Liver (tissue), 9 donors: ENCODE results near the gene ORAI2. TPM values are rescaled to one million over a fixed set of nuclear protein-coding genes. Genes with fewer than 3 reads are reported as not detected.
"Not testable (repeated sequence)": the region's sequence is repeated elsewhere in the genome, so short reads cannot be mapped to it uniquely, and the experiment has no call there.

Experiments
- DNase-seq: peaks from one replicate; pipeline ENCODE4 v3.0.0-alpha.2; 2017; ENCODE audit warnings: low spot score
- H3K27ac ChIP-seq, 2 donors: one replicate each; pipeline ENCODE4 v1.7.0; 2013; ENCODE audit warnings: inconsistent platforms in 2 of 2, low read length in 2 of 2, control low read depth in 1 of 2, low read depth in 1 of 2, mild to moderate bottlenecking in 1 of 2
- H3K27me3 ChIP-seq, 4 donors: one replicate each; pipeline versions ENCODE4 v1.6.1 to v1.7.0; 2013; ENCODE audit warnings: low read length in 3 of 4, inconsistent platforms in 1 of 4, mild to moderate bottlenecking in 1 of 4, moderate library complexity in 1 of 4; ENCODE audit not compliant: control insufficient read depth in 4 of 4, insufficient read depth in 4 of 4
- H3K36me3 ChIP-seq, 4 donors: one replicate each; pipeline versions ENCODE4 v1.6.1 to v1.7.0; 2013; ENCODE audit warnings: low read length in 3 of 4, mild to moderate bottlenecking in 3 of 4, low read depth in 1 of 4, moderate library complexity in 1 of 4; ENCODE audit not compliant: control insufficient read depth in 4 of 4, insufficient read depth in 3 of 4
- H3K4me1 ChIP-seq, 4 donors: one replicate each; pipeline versions ENCODE4 v1.6.1 to v1.7.0; 2013; ENCODE audit warnings: low read length in 3 of 4, mild to moderate bottlenecking in 3 of 4, moderate library complexity in 1 of 4; ENCODE audit not compliant: control insufficient read depth in 4 of 4, insufficient read depth in 4 of 4
- H3K4me3 ChIP-seq, 3 donors: one replicate each; pipeline versions ENCODE4 v1.6.1 to v1.7.0; 2013; ENCODE audit warnings: low read length in 3 of 3, control low read depth in 1 of 3, low read depth in 1 of 3, mild to moderate bottlenecking in 1 of 3
- H3K9ac ChIP-seq, 2 donors: one replicate each; pipeline ENCODE4 v1.7.0; 2013; ENCODE audit warnings: low read length in 2 of 2, mild to moderate bottlenecking in 2 of 2, moderate library complexity in 2 of 2, control low read depth in 1 of 2, low read depth in 1 of 2
- H3K9me3 ChIP-seq, 4 donors: one replicate each; pipeline versions ENCODE4 v1.6.1 to v1.7.0; 2013; ENCODE audit warnings: low read length in 3 of 4; ENCODE audit not compliant: control insufficient read depth in 4 of 4
- GABPA ChIP-seq, 2 donors: IDR thresholded peaks in 1 of 2; conservative IDR thresholded peaks in 1 of 2; 2 replicates each; pipeline ENCODE4 v1.6.1; 2016; ENCODE audit warnings: antibody characterized with exemption in 2 of 2, mild to moderate bottlenecking in 1 of 2, moderate library complexity in 1 of 2
- HNF4A ChIP-seq, 2 donors: conservative IDR thresholded peaks; 2 replicates each; pipeline ENCODE4 v1.6.1; 2016; ENCODE audit warnings: antibody characterized with exemption in 2 of 2, mild to moderate bottlenecking in 2 of 2
- RAD21 ChIP-seq, 2 donors: IDR thresholded peaks; 2 replicates each; pipeline ENCODE4 v1.6.1; 2016; ENCODE audit warnings: antibody characterized with exemption in 2 of 2, mild to moderate bottlenecking in 2 of 2
- WGBS: extraction: QIAGEN DNeasy Blood & Tissue Kit; methylation state at CpG from one replicate; pipeline ENCODE4 v1.1.7; 2013; 5-methylcytosine and 5-hydroxymethylcytosine counted together
- polyA plus RNA-seq, 2 donors: library from polyadenylated mRNA; stranded (reverse) in 1 of 2; unstranded in 1 of 2; fragments of 200-250 nt in 1 of 2; fragments of >200 nt in 1 of 2; fragmentation: Nextera tagmentation in 1 of 2; extraction: Ambion mirVana in 1 of 2; gene quantifications; one replicate each; pipeline versions ENCODE4 v1.2.1 to v1.2.3, GENCODE V29; 2013 to 2015
- total RNA-seq, 2 donors: library from RNA; depleted of rRNA; stranded (reverse); fragments of >200 nt; gene quantifications; one replicate each; pipeline ENCODE4 v1.2.3, GENCODE V29; 2014
- TF ChIP-seq, protein P1 (sequence below): fragments of 150-350 bp; IDR thresholded peaks from 2 replicates; pipeline ENCODE4 v1.5.1; 2017; ENCODE audit warnings: improper control_type of control experiment, low read depth, low read length; ENCODE audit not compliant: missing input control
- donor health status: healthy.
- donor health status: healthy.
- donor health status: healthy.
- donor health status: healthy.
- donor health status: healthy.

Gene ORAI2
- total and polyA plus RNA-seq, 4 donors: 1.3 to 10.3 (median 4.8) TPM

DNA sequence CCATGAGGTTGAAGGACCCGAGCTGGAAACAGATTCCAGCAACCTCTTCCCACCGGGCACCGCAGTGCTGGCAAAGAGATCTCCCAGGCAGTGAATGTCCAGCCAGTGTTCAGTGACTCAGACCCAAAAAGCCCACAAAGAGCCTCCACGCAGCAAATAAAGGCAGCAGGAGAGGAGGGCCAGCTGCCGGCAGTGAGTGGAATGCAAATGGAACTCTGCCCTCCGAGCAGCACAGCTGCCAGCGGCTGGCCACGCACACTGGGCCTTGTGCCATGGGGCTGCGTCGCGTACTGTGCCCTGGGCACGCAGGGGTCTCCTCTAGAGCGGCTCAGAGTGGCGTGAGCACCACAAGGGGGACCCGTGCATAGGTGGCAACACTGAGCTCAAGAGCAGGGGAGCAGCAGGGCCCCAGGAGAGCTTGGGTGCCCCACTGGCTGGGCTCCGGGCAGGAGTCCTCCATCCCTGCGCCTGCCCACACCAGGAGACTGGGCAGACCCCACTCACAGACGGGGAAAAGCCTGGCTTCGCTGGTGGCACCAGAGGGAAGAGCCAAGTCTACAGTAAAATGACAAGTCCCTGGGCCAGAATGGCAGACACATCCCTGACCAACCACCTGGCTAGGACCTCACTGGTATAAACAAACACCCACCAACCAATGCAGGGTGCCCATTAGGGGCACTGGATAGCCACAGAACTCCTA is 41.5 kb downstream of the ORAI2 start:
- not testable (repeated sequence) for H3K4me3 ChIP-seq, H3K27ac ChIP-seq, DNase-seq, H3K9ac ChIP-seq, H3K9me3 ChIP-seq, H3K27me3 ChIP-seq
- 52% methylated on average over 12 of the region's 19 CpGs for WGBS
- H3K4me1 ChIP-seq: peaks cover 0 to 19% (median 14%) of the 10 kb centered on the region in 4 donors
- peak; percentile 10 to 14 for TF ChIP-seq HNF4A (conservative IDR thresholded peaks at IDR 0.05)
- H3K36me3 ChIP-seq: peaks cover 2 to 16% (median 11%) of the 10 kb centered on the region in 4 donors

DNA sequence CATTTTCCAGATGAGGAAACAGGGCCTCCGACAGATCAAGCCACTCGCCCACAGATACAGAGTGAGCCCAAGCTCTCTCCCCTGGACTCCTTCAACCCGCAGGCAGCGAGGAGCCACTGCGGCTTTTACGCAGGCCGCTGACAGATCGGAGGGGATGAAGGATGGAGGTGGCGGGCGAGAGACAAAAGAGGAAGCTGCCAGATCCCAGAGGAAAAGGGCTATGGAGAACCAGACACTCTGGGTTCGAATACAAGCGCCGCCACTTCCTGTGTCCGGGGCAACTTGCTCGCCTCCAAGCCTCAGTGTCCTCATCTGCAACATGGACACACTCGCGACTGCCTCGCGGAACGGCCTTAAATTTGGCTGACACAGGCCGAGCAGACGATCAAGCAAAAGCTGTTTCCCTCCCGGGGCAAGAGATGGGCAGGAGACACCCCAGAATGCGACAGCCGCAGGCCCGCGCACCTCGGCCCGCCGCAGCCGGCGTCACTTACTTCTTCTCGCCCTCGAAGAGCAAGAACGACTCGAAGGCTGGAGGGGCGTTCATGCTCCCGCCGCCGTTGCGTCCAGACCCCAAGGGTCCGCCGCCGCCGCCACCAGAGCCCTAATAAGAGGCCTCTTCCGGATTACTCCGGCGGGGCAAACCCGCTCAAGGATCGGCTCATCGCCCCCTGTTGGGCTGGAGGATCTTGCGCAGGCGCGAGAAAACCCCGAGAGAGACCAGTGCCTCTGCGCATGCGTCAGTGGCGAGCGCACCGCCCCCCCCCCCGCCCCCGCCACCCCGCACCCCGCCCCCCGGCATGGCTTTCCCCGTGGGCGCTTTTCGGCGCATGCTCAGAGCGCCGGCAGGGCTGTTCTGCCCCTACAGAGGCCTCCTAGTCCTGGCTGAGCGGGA is 45.2 kb downstream of the ORAI2 start, which contains the start of gene POLR2J:
TSS of gene POLR2J (minus strand) at position 609 of the 895 bp plus-strand sequence. CDS start at position 547, 62 bp downstream.
- WGBS: under 1% methylated on average over 58 of the region's 72 CpGs
- peak within 1 kb of the TSS in 2 of 3 donors; percentile 43 to 48 for H3K4me3 ChIP-seq
- not testable (repeated sequence) for H3K27me3 ChIP-seq, H3K9me3 ChIP-seq, H3K27ac ChIP-seq, H3K9ac ChIP-seq, H3K36me3 ChIP-seq, H3K4me1 ChIP-seq
- peak; percentile 89 for DNase-seq
- peak in 1 of 2 donors; percentile 74 for TF ChIP-seq GABPA (IDR thresholded peaks at IDR 0.05 in 1 of 2, conservative IDR thresholded peaks at IDR 0.05 in 1 of 2)
- TF ChIP-seq, protein P1, sequence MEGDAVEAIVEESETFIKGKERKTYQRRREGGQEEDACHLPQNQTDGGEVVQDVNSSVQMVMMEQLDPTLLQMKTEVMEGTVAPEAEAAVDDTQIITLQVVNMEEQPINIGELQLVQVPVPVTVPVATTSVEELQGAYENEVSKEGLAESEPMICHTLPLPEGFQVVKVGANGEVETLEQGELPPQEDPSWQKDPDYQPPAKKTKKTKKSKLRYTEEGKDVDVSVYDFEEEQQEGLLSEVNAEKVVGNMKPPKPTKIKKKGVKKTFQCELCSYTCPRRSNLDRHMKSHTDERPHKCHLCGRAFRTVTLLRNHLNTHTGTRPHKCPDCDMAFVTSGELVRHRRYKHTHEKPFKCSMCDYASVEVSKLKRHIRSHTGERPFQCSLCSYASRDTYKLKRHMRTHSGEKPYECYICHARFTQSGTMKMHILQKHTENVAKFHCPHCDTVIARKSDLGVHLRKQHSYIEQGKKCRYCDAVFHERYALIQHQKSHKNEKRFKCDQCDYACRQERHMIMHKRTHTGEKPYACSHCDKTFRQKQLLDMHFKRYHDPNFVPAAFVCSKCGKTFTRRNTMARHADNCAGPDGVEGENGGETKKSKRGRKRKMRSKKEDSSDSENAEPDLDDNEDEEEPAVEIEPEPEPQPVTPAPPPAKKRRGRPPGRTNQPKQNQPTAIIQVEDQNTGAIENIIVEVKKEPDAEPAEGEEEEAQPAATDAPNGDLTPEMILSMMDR: peak; percentile 31

DNA sequence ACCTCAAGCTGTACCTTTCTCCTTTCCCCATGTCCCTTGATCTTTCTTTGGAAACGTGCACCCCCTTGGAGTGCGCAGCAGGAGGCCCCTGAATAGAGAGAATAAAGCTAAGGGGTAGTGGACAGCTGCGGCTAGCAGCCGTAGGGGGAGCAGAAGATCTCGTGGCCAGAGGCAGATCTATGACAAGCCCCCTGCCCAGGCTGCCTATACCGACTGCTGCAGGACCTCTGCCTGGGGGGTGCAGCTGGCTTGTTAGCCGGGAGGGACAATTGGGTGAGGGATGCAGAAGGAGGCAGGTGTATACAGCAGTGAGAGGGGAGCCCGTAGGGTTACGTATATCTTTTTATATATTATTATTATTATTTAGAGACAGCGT is 45.8 kb downstream of the ORAI2 start:
- H3K27me3 ChIP-seq, H3K9ac ChIP-seq, H3K36me3 ChIP-seq, H3K4me3 ChIP-seq, H3K27ac ChIP-seq, H3K9me3 ChIP-seq, DNase-seq, H3K4me1 ChIP-seq: not testable (repeated sequence)
- 0% methylated on average over 2 of the region's 10 CpGs for WGBS

DNA sequence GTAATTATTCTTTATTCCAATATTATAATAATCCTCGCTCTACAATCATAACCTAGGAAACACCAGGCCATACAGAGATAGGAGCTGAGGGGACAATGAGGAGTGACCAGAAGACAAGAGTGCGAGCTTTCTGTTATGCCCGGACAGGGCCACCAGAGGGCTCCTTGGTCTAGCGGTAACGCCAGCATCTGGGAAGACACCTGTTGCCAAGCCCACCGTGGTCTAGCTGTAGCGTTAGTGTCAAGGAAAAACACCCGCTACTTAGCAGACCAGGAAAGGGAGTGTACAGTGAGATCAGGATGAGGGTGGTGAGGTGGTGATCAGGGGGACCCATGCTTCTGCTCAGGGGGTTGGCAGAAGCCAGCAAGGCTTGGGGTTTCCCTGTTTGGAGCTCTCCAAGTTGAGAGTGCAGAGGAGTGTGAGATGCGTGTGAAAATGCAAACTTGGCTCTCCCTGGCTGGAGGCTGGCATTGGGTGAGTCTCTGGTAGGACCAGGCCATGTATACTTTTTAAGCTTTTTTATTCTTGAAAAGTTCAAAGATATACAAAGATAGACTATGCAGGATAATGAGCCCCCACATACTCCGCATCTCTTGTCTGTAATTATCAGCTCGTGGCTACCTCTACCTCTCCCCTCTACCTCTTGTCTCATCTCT is 46.7 kb downstream of the ORAI2 start:
- not testable (repeated sequence) for H3K27me3 ChIP-seq, H3K27ac ChIP-seq, DNase-seq, H3K9me3 ChIP-seq, H3K4me1 ChIP-seq, H3K4me3 ChIP-seq, H3K9ac ChIP-seq, H3K36me3 ChIP-seq
- TF ChIP-seq RAD21 (IDR thresholded peaks at IDR 0.05): peak; percentile 38 to 45
- TF ChIP-seq, protein P1: peak; percentile 23
- WGBS: 4% methylated on average over 8 of the region's 11 CpGs

DNA sequence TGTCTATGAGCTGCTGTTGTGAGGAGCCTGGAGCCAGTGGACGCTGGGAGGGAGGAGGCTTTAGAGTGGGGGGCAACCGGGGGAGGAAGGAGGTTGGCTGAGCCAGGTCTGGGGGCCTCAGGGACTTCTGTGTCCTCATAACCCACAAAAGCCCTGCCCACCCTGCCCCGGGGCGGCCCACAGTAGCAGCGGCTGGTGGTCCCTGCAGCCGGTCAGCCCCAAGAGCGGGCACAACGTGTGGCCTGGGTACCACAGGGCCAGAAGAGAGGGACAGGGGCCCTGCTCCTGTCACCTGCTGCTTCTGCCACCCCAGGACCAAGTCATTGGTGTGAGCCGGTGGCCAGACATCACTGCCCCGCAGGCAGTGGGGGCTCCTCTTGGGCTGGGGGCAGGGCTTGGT is 48.6 kb downstream of the ORAI2 start:
- H3K4me1 ChIP-seq, H3K27ac ChIP-seq, H3K9me3 ChIP-seq, H3K9ac ChIP-seq, H3K4me3 ChIP-seq, DNase-seq, H3K27me3 ChIP-seq, H3K36me3 ChIP-seq: not testable (repeated sequence)
- WGBS: 86% methylated on average over 1 of the region's 10 CpGs

DNA sequence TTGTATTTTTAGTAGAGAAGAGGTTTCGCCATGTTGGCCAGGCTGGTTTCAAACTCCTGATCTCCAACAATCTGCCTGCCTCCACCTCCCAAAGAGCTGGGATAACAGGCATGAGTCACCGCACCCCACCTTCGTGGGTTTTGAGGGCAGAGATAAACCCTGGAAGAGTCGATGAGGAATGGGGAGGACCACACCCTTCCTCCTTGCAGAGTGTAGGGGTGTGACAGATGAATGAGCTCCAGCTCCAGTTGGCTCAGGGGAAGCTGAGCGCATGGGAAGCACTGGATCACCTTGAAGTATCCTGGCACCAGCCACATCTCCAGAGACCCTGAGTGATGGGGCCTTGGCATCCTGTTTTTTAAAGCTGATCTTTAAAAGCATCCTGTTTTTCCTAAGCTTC is 50.9 kb downstream of the ORAI2 start:
- not testable (repeated sequence) for H3K9ac ChIP-seq, H3K9me3 ChIP-seq, DNase-seq, H3K4me1 ChIP-seq, H3K27ac ChIP-seq, H3K36me3 ChIP-seq, H3K4me3 ChIP-seq, H3K27me3 ChIP-seq
- no CpG with 5 or more reads among the region's 5 CpGs for WGBS
